SK-N-MC (cell line): ENCODE measurements around the gene NPY4R.
"Not testable (repeated sequence)": the region's sequence is repeated elsewhere in the genome, so short reads cannot be mapped to it uniquely, and the experiment has no call there.

Source experiments
- DNase-seq: peaks from one replicate; pipeline ENCODE4 v3.0.0-alpha.2; 2011; ENCODE audit warnings: low read depth, low spot score
- H3K27ac ChIP-seq: fragments of 200-600 bp; sonication (generic); 2 replicates; pipeline ENCODE4 v1.5.1; 2016; ENCODE audit warnings: mixed run types
- H3K36me3 ChIP-seq: fragments of 200-600 bp; sonication (generic); 2 replicates; pipeline ENCODE4 v1.6.1; 2017; ENCODE audit warnings: antibody characterized with exemption, low read length, mixed read lengths; ENCODE audit not compliant: insufficient read depth
- H3K4me3 ChIP-seq: fragments of 200-600 bp; sonication (generic); 2 replicates; pipeline ENCODE4 v1.5.1; 2016
- H3K9ac ChIP-seq: fragments of 200-600 bp; sonication (generic); 2 replicates; pipeline ENCODE4 v1.8.0; 2017; ENCODE audit warnings: mixed run types, mixed read lengths; ENCODE audit not compliant: insufficient read length
- H3K9me3 ChIP-seq: fragments of 200-600 bp; sonication (generic); 2 replicates; pipeline ENCODE4 v1.6.1; 2017; ENCODE audit warnings: low read depth, mild to moderate bottlenecking, antibody characterized with exemption, low read length, moderate library complexity, mixed read lengths

Gene NPY4R

GRCh38 chr10:46486459-46486858 lies 20.7 kb upstream of the NPY4R start:
- H3K27ac ChIP-seq, H3K9ac ChIP-seq, DNase-seq, H3K36me3 ChIP-seq, H3K4me3 ChIP-seq, H3K9me3 ChIP-seq: not testable (repeated sequence)

GRCh38 chr10:46474746-46475320 lies 9.1 kb upstream of the NPY4R start:
- H3K27ac ChIP-seq, DNase-seq, H3K36me3 ChIP-seq, H3K9ac ChIP-seq, H3K9me3 ChIP-seq, H3K4me3 ChIP-seq: not testable (repeated sequence)

- H3K9ac ChIP-seq, H3K36me3 ChIP-seq: not testable (repeated sequence)
Measured at GRCh38 chr10:46473758-46474157, 8.0 kb upstream of the NPY4R start.

GRCh38 chr10:46470134-46470533 lies 4.4 kb upstream of the NPY4R start:
- not testable (repeated sequence) for H3K4me3 ChIP-seq, DNase-seq, H3K36me3 ChIP-seq, H3K9ac ChIP-seq, H3K9me3 ChIP-seq, H3K27ac ChIP-seq

More at GRCh38 chr10:46473758-46474157, 8.0 kb upstream of the NPY4R start:
- H3K4me3 ChIP-seq, H3K9me3 ChIP-seq, DNase-seq, H3K27ac ChIP-seq: not testable (repeated sequence)

- not testable (repeated sequence) for H3K9ac ChIP-seq, H3K27ac ChIP-seq, DNase-seq, H3K36me3 ChIP-seq, H3K4me3 ChIP-seq, H3K9me3 ChIP-seq
Measured at GRCh38 chr10:46468119-46468809, 2.5 kb upstream of the NPY4R start.

- H3K36me3 ChIP-seq, H3K4me3 ChIP-seq, H3K9me3 ChIP-seq, H3K9ac ChIP-seq, DNase-seq, H3K27ac ChIP-seq: not testable (repeated sequence)
Measured at GRCh38 chr10:46463608-46464007, 2.1 kb downstream of the NPY4R start.

GRCh38 chr10:46462276-46462675 lies 3.5 kb downstream of the NPY4R start:
- H3K27ac ChIP-seq, H3K36me3 ChIP-seq, H3K9me3 ChIP-seq, DNase-seq, H3K4me3 ChIP-seq, H3K9ac ChIP-seq: not testable (repeated sequence)

GRCh38 chr10:46459579-46459978 lies 6.2 kb downstream of the NPY4R start:
- not testable (repeated sequence) for H3K9me3 ChIP-seq, H3K9ac ChIP-seq, DNase-seq, H3K4me3 ChIP-seq, H3K27ac ChIP-seq, H3K36me3 ChIP-seq

GRCh38 chr10:46457071-46457470 lies 8.7 kb downstream of the NPY4R start:
- not testable (repeated sequence) for H3K27ac ChIP-seq, DNase-seq, H3K9me3 ChIP-seq, H3K36me3 ChIP-seq, H3K9ac ChIP-seq, H3K4me3 ChIP-seq

GRCh38 chr10:46455992-46456391 lies 9.8 kb downstream of the NPY4R start:
- DNase-seq, H3K9me3 ChIP-seq, H3K4me3 ChIP-seq, H3K27ac ChIP-seq, H3K36me3 ChIP-seq, H3K9ac ChIP-seq: not testable (repeated sequence)

GRCh38 chr10:46451365-46451764 lies 14.4 kb downstream of the NPY4R start:
- not testable (repeated sequence) for H3K27ac ChIP-seq, H3K9me3 ChIP-seq, H3K4me3 ChIP-seq, H3K9ac ChIP-seq, H3K36me3 ChIP-seq, DNase-seq

GRCh38 chr10:46450829-46451228 lies 14.9 kb downstream of the NPY4R start:
- H3K27ac ChIP-seq, H3K36me3 ChIP-seq, H3K9ac ChIP-seq, H3K9me3 ChIP-seq, DNase-seq, H3K4me3 ChIP-seq: not testable (repeated sequence)

GRCh38 chr10:46447439-46447838 lies 18.3 kb downstream of the NPY4R start:
- H3K36me3 ChIP-seq, H3K9ac ChIP-seq, DNase-seq, H3K4me3 ChIP-seq, H3K9me3 ChIP-seq, H3K27ac ChIP-seq: not testable (repeated sequence)

- not testable (repeated sequence) for H3K9me3 ChIP-seq, DNase-seq, H3K27ac ChIP-seq, H3K9ac ChIP-seq, H3K36me3 ChIP-seq, H3K4me3 ChIP-seq
Measured at GRCh38 chr10:46445389-46446122, 20.2 kb downstream of the NPY4R start.

GRCh38 chr10:46443422-46443821 lies 22.3 kb downstream of the NPY4R start:
- H3K9me3 ChIP-seq, H3K27ac ChIP-seq, H3K4me3 ChIP-seq, DNase-seq, H3K36me3 ChIP-seq, H3K9ac ChIP-seq: not testable (repeated sequence)
